ENCODE results near the gene RBM15. TPM values are rescaled to one million over a fixed set of nuclear protein-coding genes. Genes with fewer than 3 reads are reported as not detected.
A peak's percentile ranks its signal among the peaks of the same experiment; 100 is the strongest.

Gene RBM15
- total and polyA plus RNA-seq, 2 experiments from 2014 or later = 20.8 to 84.0 TPM

DNA sequence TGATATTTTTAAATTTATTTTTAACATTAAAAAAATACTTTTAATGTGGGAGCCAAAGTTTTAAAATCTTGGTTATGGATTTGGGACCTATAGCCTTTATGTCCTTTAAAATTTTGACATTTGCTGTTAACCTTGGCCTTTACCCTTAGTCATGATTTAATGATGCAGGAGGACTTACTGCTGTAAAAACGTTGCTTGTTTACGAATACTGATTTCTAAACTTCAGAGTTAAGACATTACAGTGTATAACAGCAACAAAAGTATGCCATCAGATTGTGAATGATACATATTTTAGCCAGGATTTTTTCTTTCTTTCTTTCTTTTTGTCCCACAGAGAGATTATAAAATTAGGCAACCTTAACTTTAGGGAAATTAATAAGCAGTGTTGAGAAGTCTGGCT, 8.9 kb downstream of the RBM15 start (continued):
- no peak for TF ChIP-seq NANOG (IDR thresholded peaks at IDR 0.05; ENCODE audit: borderline replicate concordance)
- no peak for TF ChIP-seq STAT1 (IDR thresholded peaks at IDR 0.05; ENCODE audit: unreplicated experiment)
- no peak for TF ChIP-seq ZNF114 (CRISPR knock-in tag; IDR thresholded peaks at IDR 0.05)
- TF ChIP-seq, protein P1, sequence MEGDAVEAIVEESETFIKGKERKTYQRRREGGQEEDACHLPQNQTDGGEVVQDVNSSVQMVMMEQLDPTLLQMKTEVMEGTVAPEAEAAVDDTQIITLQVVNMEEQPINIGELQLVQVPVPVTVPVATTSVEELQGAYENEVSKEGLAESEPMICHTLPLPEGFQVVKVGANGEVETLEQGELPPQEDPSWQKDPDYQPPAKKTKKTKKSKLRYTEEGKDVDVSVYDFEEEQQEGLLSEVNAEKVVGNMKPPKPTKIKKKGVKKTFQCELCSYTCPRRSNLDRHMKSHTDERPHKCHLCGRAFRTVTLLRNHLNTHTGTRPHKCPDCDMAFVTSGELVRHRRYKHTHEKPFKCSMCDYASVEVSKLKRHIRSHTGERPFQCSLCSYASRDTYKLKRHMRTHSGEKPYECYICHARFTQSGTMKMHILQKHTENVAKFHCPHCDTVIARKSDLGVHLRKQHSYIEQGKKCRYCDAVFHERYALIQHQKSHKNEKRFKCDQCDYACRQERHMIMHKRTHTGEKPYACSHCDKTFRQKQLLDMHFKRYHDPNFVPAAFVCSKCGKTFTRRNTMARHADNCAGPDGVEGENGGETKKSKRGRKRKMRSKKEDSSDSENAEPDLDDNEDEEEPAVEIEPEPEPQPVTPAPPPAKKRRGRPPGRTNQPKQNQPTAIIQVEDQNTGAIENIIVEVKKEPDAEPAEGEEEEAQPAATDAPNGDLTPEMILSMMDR (conservative IDR thresholded peaks at IDR 0.05; ENCODE audit: low read depth in 2 of 2) = no peak
- no peak for TF ChIP-seq CREB1 (CRISPR knock-in tag; IDR thresholded peaks at IDR 0.05; ENCODE audit: low read depth)
- TF ChIP-seq, protein P2, sequence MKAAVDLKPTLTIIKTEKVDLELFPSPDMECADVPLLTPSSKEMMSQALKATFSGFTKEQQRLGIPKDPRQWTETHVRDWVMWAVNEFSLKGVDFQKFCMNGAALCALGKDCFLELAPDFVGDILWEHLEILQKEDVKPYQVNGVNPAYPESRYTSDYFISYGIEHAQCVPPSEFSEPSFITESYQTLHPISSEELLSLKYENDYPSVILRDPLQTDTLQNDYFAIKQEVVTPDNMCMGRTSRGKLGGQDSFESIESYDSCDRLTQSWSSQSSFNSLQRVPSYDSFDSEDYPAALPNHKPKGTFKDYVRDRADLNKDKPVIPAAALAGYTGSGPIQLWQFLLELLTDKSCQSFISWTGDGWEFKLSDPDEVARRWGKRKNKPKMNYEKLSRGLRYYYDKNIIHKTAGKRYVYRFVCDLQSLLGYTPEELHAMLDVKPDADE (IDR thresholded peaks at IDR 0.05) = no peak
- TF ChIP-seq EZH2phosphoT487 (IDR thresholded peaks at IDR 0.05; ENCODE audit: unreplicated experiment) = no peak

- no peak overlapping the region for H3K4me3 Mint-ChIP-seq
Observed at GRCh38 chr1:110348771-110349170, 9.6 kb downstream of the RBM15 start.

DNA sequence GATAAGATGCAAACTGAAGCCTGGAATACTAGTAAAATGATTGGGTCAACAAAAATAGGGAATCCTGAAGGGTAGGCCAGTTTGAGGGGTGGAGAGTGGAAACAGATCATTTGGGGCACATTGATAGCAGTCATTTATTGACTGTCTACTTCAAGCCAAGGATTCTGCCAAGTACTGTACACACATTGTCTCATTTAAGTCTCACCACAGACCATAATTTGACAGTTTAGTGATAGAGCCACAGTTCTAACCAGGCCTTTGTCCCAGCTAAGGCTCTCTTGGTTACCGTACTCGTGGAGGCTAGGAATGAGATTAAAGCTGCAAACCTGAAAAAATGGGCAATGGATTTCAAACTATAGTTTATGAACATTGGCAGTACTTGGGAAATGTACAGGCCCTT, 11.2 kb downstream of the RBM15 start:
- no peak overlapping the region for H2AFZ ChIP-seq
- no peak overlapping the region for H3K27ac ChIP-seq (ENCODE audit: low read depth)
- Mint-ChIP-seq H3K4me1 (peaks cover 35% of the 10 kb centered on the region), H3K27ac (no peak overlapping the region), H3K27me3 (ENCODE audit: insufficient read depth, low read depth, poor library complexity) (no peaks in the 10 kb centered on the region), H3K36me3 (ENCODE audit: low read depth) (peaks cover 25% of the 10 kb centered on the region; the same call in 2 of the 3 replicates), H3K4me3 (no peak overlapping the region), H3K9me3 (no peaks in the 10 kb centered on the region)
- H3K9me2 ChIP-seq (ENCODE audit: insufficient read depth) = no peaks in the 10 kb centered on the region
- H4K20me1 ChIP-seq (replicated peaks; ENCODE audit: insufficient read depth) = peaks cover 85% of the 10 kb centered on the region
- no peaks in the 10 kb centered on the region for H3F3A ChIP-seq (replicated peaks; ENCODE audit: low read depth)
- DNase-seq (ENCODE audit: low spot score) = no peak
- ATAC-seq = no peak
- H3K27me3 ChIP-seq (ENCODE audit: insufficient read depth) = no peaks in the 10 kb centered on the region
- H3K79me2 ChIP-seq (replicated peaks; ENCODE audit: insufficient read depth) = peaks cover 100% of the 10 kb centered on the region
- H3K4me1 ChIP-seq (ENCODE audit: insufficient read depth) = peaks cover 24% of the 10 kb centered on the region
- H3K36me3 ChIP-seq (ENCODE audit: insufficient read depth) = 0 out of 2 replicates have a peak, but pooled peaks cover 4% of the 10 kb centered on the region
- no peak overlapping the region for H3K4me2 ChIP-seq
- H3K4me3 ChIP-seq = no peak overlapping the region
- no peak for TF ChIP-seq ZNF462 (CRISPR knock-in tag; IDR thresholded peaks at IDR 0.05)
- no peak for TF ChIP-seq ZNF331 (CRISPR knock-in tag; IDR thresholded peaks at IDR 0.05; ENCODE audit: low read depth)
- no peak for TF ChIP-seq POLR2AphosphoS5 (IDR thresholded peaks at IDR 0.05; ENCODE audit: low read depth)

More at GRCh38 chr1:110348771-110349170, 9.6 kb downstream of the RBM15 start:
- Mint-ChIP-seq H3K27ac (peak overlapping the region; percentile 43; the same call in 1 of the 2 replicates), H3K27me3 (ENCODE audit: insufficient read depth, low read depth, poor library complexity) (no peaks in the 10 kb centered on the region), H3K4me1 (peaks cover 47% of the 10 kb centered on the region), H3K9me3 (no peaks in the 10 kb centered on the region), H3K36me3 (ENCODE audit: low read depth) (peaks cover 32% of the 10 kb centered on the region; the same call in 2 of the 3 replicates)
- H3K36me3 ChIP-seq (ENCODE audit: insufficient read depth) = peaks cover 4% of the 10 kb centered on the region; the same call in 1 of the 2 replicates
- H3K27ac ChIP-seq (ENCODE audit: low read depth) = no peak overlapping the region
- peaks cover 91% of the 10 kb centered on the region for H4K20me1 ChIP-seq (replicated peaks; ENCODE audit: insufficient read depth)
- H3K4me3 ChIP-seq = no peak overlapping the region
- H3K79me2 ChIP-seq (replicated peaks; ENCODE audit: insufficient read depth) = peaks cover 100% of the 10 kb centered on the region
- no peaks in the 10 kb centered on the region for H3K27me3 ChIP-seq (ENCODE audit: insufficient read depth)
- no peak for ATAC-seq
- no peaks in the 10 kb centered on the region for H3F3A ChIP-seq (replicated peaks; ENCODE audit: low read depth)
- H3K4me1 ChIP-seq (ENCODE audit: insufficient read depth) = peaks cover 40% of the 10 kb centered on the region
- no peak for TF ChIP-seq ZNF114 (CRISPR knock-in tag; IDR thresholded peaks at IDR 0.05)
- no peak for TF ChIP-seq ZNF331 (CRISPR knock-in tag; IDR thresholded peaks at IDR 0.05; ENCODE audit: low read depth)
- no peak for TF ChIP-seq STAT1 (IDR thresholded peaks at IDR 0.05; ENCODE audit: unreplicated experiment)
- no peaks in the 10 kb centered on the region for H3K9me2 ChIP-seq (ENCODE audit: insufficient read depth)
- H3K4me2 ChIP-seq = no peak overlapping the region
- DNase-seq (ENCODE audit: low spot score) = no peak
- no peak overlapping the region for H2AFZ ChIP-seq
